Bronchial epithelial cell (primary cell): ENCODE results near the gene LRRC41. TPM values are rescaled to one million over a fixed set of nuclear protein-coding genes. Genes with fewer than 3 reads are reported as not detected.

Source experiments
- DNase-seq: peaks from one replicate; pipeline ENCODE4 v3.0.0-alpha.2; 2010; ENCODE audit warnings: low read depth
- FAIRE-seq: peaks from 2 replicates; lab custom pipeline; 2011; peaks lifted over from hg19 to GRCh38; lab: Jason Lieb, UNC
- H3K27me3 ChIP-seq: 2 replicates; pipeline ENCODE4 v1.5.1; 2011; ENCODE audit warnings: low read length; ENCODE audit not compliant: control insufficient read depth, insufficient read depth
- H3K36me3 ChIP-seq: 2 replicates; pipeline ENCODE4 v1.5.1; 2011; ENCODE audit warnings: low read length; ENCODE audit not compliant: control insufficient read depth, insufficient read depth
- H3K4me3 ChIP-seq: 2 replicates; pipeline ENCODE4 v1.5.1; 2011; ENCODE audit warnings: mild to moderate bottlenecking, low read depth, low read length, control low read depth
- total RNA-seq: library from RNA; depleted of rRNA; stranded (reverse); fragments of >200 nt; gene quantifications from 2 replicates; pipeline ENCODE4 v1.2.1, GENCODE V29; 2014
- TF ChIP-seq, protein P1 (sequence below): IDR thresholded peaks from 2 replicates; pipeline ENCODE4 v1.5.1; 2011; ENCODE audit warnings: mild to moderate bottlenecking, moderate library complexity, low read length, control low read depth, inconsistent platforms; ENCODE audit not compliant: insufficient read depth, severe bottlenecking

Gene LRRC41
- total RNA-seq, 1 donor from 2014 or later: 53.7 TPM

DNA sequence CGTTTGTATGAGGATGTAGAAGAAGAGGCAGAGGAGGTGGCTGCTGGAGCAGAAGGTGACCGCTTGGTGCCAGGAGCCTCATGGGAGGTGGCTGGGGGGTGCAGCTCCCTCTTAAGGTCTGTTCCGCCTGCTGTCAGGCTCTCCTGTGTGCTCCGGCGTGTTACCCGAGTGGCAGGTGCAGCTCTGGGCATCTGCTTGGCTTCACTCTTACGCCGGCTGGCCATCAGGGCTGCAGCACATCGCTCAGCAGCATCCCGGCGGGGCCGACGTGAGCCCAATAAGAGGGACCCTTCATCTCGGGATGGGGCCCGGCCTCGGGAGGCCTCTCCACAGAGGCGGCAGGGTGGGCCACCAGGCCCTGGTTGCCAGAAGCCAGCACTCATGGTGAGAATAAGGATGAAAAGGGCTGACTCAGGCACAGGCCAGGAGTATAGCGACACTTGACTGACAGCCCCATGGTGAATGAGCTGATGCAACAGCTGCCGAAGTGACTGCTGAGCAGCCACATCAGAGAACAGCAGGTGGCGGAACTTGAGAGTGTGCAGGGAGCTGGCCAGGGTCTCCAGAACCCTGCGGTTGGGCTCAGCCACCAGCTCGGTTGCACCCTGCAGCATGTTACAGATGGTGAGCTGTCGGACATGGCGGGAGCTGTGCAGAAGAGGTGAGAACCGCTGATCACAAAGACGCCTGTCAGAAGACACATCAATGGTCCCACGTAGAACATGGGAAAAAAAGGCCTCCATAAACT lies 17.5 kb downstream of the LRRC41 start:
- no peak for FAIRE-seq

DNA sequence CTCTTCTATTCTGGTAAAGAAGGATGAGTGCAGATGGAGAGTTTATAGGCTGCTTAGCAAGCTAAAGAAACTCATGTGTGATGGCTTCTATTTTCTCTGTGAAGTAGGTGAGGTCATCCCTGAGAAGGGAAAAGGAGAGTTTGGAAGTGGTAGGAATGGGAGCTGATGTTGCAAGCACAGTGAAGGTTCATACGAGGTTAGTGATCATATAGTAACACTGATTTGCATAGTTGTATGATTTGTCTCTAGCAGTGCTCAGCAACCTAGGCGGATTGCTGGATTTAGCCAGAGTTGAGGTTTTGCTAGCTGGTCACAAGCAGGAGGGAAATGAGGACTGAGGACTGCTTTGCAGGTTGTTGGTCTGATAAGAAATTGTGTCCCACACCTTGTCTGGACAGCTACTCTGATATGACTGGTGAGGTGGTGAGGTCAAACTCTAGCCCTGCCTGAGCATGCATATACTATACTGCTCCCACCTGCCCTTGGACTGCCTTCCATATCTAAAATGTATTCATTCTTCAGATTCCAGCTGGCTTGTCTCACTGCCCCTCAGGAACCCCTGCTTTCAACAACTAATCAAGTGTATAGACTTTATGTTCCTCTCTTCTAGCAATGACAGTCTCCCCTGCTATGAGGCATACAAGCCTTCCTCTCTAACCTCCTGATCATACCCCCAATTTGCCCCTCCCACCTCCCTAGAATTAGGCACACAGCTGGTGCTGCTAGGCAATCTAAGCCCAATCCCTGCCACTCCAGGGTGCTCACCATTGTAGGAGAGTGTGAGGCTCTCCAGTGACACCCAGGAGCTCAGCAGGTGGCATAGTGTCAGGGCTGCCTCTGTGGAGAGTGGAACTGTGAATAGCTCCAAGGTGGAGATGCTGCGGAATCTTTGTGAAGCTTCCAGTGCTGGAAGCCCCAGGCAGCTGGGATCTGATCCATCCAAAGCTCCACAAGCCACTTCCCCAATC lies 18.5 kb downstream of the LRRC41 start:
- no peak overlapping the region for H3K4me3 ChIP-seq
- no peaks in the 10 kb centered on the region for H3K27me3 ChIP-seq
- FAIRE-seq (peak; percentile 68), DNase-seq (no peak)
- peaks cover 20% of the 10 kb centered on the region for H3K36me3 ChIP-seq
- TF ChIP-seq, protein P1, sequence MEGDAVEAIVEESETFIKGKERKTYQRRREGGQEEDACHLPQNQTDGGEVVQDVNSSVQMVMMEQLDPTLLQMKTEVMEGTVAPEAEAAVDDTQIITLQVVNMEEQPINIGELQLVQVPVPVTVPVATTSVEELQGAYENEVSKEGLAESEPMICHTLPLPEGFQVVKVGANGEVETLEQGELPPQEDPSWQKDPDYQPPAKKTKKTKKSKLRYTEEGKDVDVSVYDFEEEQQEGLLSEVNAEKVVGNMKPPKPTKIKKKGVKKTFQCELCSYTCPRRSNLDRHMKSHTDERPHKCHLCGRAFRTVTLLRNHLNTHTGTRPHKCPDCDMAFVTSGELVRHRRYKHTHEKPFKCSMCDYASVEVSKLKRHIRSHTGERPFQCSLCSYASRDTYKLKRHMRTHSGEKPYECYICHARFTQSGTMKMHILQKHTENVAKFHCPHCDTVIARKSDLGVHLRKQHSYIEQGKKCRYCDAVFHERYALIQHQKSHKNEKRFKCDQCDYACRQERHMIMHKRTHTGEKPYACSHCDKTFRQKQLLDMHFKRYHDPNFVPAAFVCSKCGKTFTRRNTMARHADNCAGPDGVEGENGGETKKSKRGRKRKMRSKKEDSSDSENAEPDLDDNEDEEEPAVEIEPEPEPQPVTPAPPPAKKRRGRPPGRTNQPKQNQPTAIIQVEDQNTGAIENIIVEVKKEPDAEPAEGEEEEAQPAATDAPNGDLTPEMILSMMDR: no peak

More for the DNA sequence above, 17.5 kb downstream of the LRRC41 start:
- Histone ChIP-seq H3K36me3 (peaks cover 15% of the 10 kb centered on the region), H3K4me3 (no peak overlapping the region), H3K27me3 (no peaks in the 10 kb centered on the region)
- TF ChIP-seq, protein P1: no peak
- DNase-seq: no peak

DNA sequence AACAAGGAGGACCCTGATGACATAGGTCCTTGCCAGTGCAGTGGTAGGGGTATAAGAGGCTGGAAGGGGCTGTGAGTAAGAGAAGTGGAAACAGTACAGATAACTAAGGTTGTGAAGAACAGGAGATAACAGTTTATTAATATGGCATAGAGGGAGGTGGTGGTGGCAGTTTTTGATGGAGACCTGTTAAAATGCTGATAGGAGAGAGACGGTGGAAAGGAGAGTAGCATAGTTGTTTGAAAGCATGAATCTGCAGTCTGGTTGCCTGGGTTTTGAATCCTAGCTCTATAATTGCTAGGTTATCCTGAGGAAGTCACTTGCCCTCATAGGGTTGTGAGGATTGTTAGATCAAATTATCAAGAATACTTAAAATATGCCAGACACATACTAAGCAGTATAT lies 19.4 kb downstream of the LRRC41 start:
- Histone ChIP-seq H3K4me3 (no peak overlapping the region), H3K27me3 (no peaks in the 10 kb centered on the region), H3K36me3 (peaks cover 21% of the 10 kb centered on the region)
- FAIRE-seq: no peak
- TF ChIP-seq, protein P1: no peak
- no peak for DNase-seq

DNA sequence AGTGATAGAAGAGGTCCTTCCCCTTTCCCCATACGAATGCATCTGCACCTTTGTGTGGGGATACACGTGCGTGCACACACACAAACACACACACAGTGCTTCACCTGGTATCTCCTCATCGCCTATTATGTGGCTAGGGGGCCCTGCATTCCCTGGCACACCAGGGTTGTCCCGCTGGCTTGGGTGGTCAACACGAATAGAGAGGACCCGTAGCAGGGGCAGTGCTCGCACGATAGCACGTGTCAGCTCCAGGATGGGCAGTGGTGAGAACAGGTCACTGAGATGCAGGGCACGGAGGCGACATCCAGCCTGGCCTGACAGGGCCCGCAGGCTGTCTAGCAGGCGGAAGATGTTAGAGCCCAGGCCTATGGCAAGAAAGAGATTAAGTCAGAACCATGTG lies 22.4 kb downstream of the LRRC41 start:
- FAIRE-seq (no peak), DNase-seq (no peak)
- TF ChIP-seq, protein P1: no peak
- H3K27me3 ChIP-seq: no peaks in the 10 kb centered on the region
- peaks cover 23% of the 10 kb centered on the region for H3K36me3 ChIP-seq
- no peak overlapping the region for H3K4me3 ChIP-seq

DNA sequence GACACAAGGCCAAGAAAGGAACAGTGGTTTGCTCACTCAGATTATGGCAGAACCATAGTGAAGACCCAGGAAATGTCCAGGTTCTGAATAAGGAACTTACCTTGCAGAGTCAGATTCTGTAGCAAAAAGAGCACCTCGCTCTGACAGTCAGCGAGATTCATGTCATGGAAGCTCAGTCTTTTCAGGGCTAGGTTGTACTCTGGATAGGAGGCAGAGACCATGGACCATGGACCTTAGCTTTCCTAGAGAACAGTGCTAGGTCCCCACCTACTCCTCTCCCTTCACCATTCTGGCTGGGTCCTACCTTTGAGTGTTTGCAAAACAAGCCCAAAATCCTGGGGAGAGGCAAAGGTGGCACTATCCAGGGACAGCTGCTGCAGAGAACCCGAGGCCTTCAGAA lies 23.3 kb downstream of the LRRC41 start:
- TF ChIP-seq, protein P1: no peak
- Histone ChIP-seq H3K4me3 (no peak overlapping the region), H3K36me3 (peaks cover 14% of the 10 kb centered on the region), H3K27me3 (no peaks in the 10 kb centered on the region)
- DNase-seq (no peak), FAIRE-seq (no peak)
